ENCODE data around the gene BICC1.

GRCh38 chr10:58712982-58713381 lies 200.3 kb downstream of the BICC1 start:
- TF ChIP-seq CTCF (conservative IDR thresholded peaks at IDR 0.05 in 1 of 2, IDR thresholded peaks at IDR 0.05 in 1 of 2; ENCODE audit: low read depth in 1 of 2, low read length in 2 of 2) (peak in 1 of 2 donors; percentile 32), EZH2 (IDR thresholded peaks at IDR 0.05; ENCODE audit: low read length, missing control alignments) (no peak)
